IPS-18c (cell line): ENCODE data around the gene PRKCB.

Experiments
- H3K4me3 ChIP-seq: 2 replicates; pipeline ENCODE4 v1.7.0; 2013; ENCODE audit warnings: low read depth, mild to moderate bottlenecking, low read length, moderate library complexity; ENCODE audit not compliant: insufficient read depth
- H3K9me3 ChIP-seq: one replicate; pipeline ENCODE4 v1.6.1; 2013; ENCODE audit warnings: mild to moderate bottlenecking, low read length, moderate library complexity; ENCODE audit not compliant: control insufficient read depth, insufficient read depth

Gene PRKCB

DNA sequence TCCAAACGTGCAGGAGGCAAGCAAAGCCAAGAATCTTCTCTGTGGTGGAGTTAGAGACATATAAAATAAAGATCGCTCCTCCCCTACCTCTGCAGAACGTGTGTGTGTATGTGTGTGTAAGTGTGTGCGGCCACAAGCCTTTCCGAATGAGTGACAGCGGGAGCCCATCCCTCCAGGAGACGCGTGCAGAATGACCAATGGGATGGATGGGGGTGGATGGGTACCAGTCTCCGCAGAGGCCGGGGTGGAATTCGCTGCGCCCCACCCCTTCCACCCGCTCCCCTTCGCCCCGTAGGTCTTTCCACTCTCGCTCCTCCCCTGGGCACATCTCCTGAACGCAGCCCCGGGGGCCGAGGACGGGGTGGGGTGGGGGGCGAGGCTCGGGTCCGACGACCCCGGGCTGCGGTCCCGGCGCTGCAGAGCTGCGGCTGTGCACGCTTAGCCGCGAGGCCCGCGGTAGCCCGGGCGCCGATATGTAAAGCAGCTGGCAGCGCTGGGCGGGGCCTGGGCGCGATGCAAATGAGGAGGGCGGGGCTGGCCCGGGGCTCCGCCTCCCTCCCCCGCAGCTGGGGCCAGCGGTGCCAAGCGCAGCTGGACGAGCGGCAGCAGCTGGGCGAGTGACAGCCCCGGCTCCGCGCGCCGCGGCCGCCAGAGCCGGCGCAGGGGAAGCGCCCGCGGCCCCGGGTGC is at the start of gene PRKCB:
Gene PRKCB, plus strand, starts transcription at position 594 of the 688 bp plus-strand sequence.
- H3K9me3 ChIP-seq = no peaks in the 10 kb centered on the region
- peak within 1 kb of the TSS; percentile 65 for H3K4me3 ChIP-seq

DNA sequence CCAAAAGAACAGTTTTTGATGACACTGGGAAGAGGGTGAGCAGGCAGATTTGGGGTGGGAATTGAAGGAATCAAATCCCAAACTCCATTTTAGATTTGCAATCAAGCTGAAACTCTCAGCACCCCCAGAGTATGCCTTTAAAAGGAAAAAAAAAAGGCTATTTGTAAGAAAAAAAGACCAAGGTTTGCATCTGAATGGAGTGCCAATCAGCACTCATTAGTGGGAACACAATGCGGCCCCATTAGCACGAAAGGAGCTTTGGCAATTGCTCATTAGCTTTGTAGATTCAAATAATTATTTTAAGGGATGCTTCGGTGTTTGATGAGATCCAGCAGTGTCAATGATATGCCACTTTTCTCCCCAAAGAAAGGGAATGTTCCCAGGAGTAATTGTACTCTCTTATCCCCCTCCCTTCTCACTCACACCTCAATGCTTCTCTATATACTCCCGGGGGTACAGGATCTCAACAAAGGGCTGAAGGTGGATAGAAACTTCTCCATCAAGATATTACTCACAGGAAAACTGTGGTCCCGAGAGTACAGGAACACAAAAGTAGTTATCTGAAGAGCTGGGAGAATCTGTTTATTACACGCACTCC is 48.7 kb upstream of the PRKCB start:
- H3K4me3 ChIP-seq = no peak overlapping the region

GRCh38 chr16:23788685-23789084 is 47.1 kb upstream of the PRKCB start:
- Histone ChIP-seq H3K9me3 (no peaks in the 10 kb centered on the region), H3K4me3 (no peak overlapping the region)

More for the DNA sequence above, 48.7 kb upstream of the PRKCB start:
- no peaks in the 10 kb centered on the region for H3K9me3 ChIP-seq

GRCh38 chr16:23795378-23795777 is 40.4 kb upstream of the PRKCB start:
- Histone ChIP-seq H3K9me3 (no peaks in the 10 kb centered on the region), H3K4me3 (no peak overlapping the region)

DNA sequence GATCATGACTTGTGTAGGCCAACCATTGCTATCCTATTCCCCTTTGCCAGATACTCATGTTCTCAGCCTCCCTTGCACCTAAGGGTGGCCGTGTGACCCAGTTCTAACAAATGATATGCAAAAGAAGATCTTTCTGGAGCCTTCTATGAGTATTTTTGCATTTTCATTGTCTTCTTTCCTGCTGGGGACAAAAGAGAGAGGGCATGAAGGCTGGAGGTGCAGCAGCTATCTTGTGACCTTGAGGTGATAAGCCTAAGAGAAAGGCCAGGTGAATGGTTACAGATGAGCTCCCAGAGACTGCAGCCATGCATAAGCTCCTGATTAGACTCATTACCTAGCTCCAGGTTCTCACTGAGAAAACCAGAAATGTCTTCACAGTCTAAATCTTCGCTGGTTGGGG is 38.8 kb upstream of the PRKCB start:
- no peaks in the 10 kb centered on the region for H3K9me3 ChIP-seq

DNA sequence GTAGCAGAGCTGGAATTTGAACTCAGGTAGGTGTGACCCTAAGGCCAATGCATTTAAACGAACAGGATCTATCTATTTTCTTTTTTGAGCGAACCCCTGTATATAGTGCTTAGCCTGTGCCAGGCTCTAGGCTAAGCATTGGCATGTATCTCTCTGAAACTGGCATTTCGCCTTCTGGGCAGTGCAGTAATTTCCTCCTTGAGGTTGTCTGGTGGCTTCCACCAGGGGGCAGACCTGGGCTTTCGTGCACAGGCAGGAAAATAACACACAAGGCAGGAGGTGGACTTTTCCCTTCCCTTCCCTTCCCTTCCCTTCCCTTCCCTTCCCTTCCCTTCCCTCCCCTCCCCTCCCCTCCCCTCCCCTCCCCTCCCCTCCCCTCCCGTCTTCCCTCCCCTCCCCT is 34.4 kb upstream of the PRKCB start:
- H3K4me3 ChIP-seq = no peak overlapping the region
- no peaks in the 10 kb centered on the region for H3K9me3 ChIP-seq

More for the DNA sequence above, 38.8 kb upstream of the PRKCB start:
- no peak overlapping the region for H3K4me3 ChIP-seq

DNA sequence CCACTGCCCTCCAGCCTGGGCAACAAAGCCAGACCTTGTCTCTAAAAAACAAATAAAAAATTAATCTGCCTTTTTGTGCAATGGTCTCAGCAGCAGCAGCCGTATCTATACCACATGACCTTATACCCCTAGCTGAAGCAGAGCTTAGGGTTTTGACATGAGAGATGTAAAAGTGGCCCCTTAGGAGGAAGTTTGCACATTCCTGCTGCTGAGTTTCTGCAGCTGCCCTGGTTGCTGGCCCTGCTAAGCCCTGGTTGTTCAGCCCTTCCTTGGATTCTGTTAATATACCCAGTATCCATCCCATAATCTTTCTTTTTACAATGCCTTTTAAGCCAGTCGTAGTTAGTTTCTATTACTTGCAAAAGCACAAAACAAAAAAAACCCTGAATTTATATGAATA is 33.0 kb upstream of the PRKCB start:
- no peaks in the 10 kb centered on the region for H3K9me3 ChIP-seq
- H3K4me3 ChIP-seq = no peak overlapping the region

GRCh38 chr16:23803591-23804123 is 32.1 kb upstream of the PRKCB start:
- H3K9me3 ChIP-seq = no peaks in the 10 kb centered on the region
- H3K4me3 ChIP-seq = no peak overlapping the region

DNA sequence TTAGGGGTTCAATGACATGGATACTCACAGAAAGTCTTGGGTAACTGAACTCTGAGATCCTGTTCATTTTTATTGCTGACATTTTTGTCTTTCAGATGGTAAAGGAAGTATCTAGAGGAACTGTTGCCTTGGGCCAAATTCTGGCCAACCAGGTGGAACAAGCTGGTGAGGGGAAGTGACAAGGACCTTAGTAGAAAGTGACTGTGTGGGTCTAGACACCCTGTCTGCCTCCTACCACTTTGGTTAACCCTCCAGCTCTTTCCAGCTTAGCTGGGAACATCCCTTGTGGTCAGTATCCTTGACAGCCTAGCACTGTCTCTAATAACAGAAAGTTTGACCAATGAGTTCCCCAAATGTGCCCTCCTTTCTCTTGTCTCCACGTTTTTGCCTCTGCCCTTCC is 28.8 kb upstream of the PRKCB start:
- no peaks in the 10 kb centered on the region for H3K9me3 ChIP-seq
- H3K4me3 ChIP-seq = no peak overlapping the region

- no peaks in the 10 kb centered on the region for H3K9me3 ChIP-seq
- H3K4me3 ChIP-seq = no peak overlapping the region
Measured at GRCh38 chr16:23821467-23821866, 14.3 kb upstream of the PRKCB start.

DNA sequence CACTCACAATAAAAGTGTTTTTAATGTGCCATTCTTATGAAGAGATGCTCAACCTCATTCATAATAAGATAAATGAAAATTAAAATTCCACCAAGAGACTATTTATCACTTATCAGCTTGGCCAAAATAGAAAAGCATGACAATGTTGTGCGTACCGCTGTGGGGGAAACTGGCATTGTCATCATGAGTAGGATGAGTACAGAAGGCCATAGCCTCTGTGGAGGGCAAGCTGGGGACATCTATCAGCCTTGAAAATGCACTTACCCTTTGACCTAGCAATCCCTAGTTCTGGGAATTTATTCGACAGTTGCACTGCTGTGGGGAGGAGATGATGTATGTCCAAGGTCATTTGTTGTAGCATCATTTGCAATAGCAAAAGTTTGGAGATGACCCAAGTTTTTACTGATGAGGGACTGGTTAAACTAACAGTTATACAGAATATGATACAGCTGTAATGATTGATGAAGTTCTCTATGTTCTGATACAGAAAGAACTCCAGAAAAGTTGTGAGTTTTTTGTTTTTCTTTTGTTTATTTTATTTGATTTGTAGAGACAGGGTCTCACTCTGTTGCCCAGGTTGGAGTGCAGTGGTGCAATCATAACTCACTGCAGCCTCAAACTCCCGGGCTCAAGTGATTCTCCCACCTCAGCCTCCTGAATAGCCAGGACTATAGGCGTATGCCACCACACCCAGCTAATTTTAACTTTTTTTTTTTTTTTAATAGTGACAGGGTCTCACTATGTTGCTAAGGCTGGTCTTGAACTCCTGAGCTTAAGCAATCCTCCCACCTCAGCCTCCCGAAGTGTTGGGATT is 13.7 kb upstream of the PRKCB start:
- no peaks in the 10 kb centered on the region for H3K9me3 ChIP-seq
- no peak overlapping the region for H3K4me3 ChIP-seq

DNA sequence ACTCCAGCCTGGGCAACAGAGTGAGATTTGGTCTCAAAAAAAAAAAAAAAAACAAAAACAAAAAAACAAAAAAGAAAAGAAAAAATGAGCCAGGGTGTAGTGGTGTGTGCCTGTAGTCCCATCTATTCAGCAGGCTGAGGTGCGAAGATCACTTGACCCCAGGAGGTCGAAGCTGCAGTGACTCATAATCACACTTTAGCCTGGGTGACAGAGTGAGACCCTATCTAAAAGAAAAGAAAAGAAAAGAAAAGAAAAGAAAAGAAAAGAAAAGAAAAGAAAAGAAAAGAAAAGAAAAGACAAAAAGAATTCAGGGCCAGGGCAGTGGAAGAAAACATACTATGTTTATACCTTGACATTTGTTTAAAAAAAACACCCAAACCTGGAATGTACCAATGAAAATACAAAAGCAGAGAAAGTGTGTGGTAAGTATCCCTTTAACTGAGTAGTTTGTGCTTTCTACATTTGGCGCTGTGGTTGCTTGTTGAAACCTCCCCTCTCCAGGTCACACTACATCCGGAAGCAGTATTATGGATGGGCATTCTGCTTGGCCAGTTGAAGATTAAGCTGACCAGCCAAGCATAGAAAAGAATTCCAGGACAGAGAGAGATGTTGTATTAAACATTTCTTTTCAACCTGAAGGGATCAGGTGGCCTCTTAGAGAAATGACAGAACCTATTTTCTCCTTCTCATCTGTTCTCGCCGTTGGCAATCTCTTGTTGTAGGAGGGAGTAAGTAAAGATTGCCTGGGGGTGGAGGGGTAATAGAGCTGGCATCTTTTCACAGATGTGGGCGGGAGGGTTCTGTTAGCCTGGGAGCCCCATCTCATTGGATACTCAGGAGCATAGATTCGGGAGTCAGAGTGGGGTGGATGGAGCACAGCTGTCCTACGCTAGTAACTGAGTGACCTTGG is 12.1 kb upstream of the PRKCB start:
- no peak overlapping the region for H3K4me3 ChIP-seq
- H3K9me3 ChIP-seq = no peaks in the 10 kb centered on the region

- Histone ChIP-seq H3K4me3 (no peak overlapping the region), H3K9me3 (no peaks in the 10 kb centered on the region)
Measured at GRCh38 chr16:23824909-23825308, 10.9 kb upstream of the PRKCB start.

DNA sequence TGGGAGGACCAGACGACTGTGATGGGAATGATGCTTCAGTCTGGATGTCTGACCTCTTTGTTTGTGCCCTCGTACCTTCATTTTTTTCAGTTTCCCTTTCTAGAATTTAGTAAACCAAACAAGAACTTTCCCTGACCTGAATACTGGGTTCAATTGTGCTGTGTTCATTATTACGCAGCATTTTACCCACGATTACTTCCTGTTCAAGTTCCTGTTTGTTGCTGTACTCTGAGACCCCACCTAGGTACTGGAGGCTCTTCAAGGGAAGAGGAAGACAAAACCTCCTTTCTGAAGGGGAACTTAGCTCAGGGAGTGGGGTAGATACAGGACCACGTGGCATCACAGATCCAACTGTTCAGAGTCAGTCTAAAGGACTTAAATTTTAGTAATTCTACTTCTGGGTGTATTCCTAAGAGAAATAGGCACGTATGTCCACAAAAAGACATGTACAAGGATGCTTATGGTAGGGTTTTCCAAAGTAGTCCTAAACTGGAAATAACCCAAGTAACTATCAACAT is 9.2 kb upstream of the PRKCB start:
- Histone ChIP-seq H3K4me3 (no peak overlapping the region), H3K9me3 (no peaks in the 10 kb centered on the region)

DNA sequence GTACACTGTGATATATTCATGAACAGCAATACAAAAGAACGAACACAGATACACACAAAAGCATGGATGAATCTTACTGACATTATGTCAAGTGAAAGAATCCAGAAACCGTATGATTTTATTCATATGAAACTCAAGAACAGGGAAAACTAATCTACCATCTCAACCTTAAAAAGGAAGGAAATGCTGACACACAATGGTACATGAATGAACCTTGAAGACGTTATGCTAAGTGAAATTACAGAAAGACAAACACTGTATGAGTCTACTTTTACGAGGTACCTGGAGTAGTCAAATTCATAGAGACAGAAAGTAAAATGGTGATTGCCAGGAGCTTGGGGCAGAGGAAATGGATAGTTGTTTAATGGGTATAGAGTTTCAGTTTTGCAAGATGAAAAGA is 8.7 kb upstream of the PRKCB start:
- Histone ChIP-seq H3K9me3 (no peaks in the 10 kb centered on the region), H3K4me3 (no peak overlapping the region)

- H3K9me3 ChIP-seq = no peaks in the 10 kb centered on the region
- no peak overlapping the region for H3K4me3 ChIP-seq
Measured at GRCh38 chr16:23829454-23829853, 6.3 kb upstream of the PRKCB start.

- no peaks in the 10 kb centered on the region for H3K9me3 ChIP-seq
- no peak overlapping the region for H3K4me3 ChIP-seq
Measured at GRCh38 chr16:23830276-23830675, 5.5 kb upstream of the PRKCB start.
